Measurements from ENCODE around the gene NCOA6.

- TF ChIP-seq, protein P1, sequence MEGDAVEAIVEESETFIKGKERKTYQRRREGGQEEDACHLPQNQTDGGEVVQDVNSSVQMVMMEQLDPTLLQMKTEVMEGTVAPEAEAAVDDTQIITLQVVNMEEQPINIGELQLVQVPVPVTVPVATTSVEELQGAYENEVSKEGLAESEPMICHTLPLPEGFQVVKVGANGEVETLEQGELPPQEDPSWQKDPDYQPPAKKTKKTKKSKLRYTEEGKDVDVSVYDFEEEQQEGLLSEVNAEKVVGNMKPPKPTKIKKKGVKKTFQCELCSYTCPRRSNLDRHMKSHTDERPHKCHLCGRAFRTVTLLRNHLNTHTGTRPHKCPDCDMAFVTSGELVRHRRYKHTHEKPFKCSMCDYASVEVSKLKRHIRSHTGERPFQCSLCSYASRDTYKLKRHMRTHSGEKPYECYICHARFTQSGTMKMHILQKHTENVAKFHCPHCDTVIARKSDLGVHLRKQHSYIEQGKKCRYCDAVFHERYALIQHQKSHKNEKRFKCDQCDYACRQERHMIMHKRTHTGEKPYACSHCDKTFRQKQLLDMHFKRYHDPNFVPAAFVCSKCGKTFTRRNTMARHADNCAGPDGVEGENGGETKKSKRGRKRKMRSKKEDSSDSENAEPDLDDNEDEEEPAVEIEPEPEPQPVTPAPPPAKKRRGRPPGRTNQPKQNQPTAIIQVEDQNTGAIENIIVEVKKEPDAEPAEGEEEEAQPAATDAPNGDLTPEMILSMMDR (IDR thresholded peaks at IDR 0.05; ENCODE audit: insufficient read depth, low read depth, low read length): no peak
- no peak for TF ChIP-seq EZH2 (IDR thresholded peaks at IDR 0.05; ENCODE audit: insufficient read depth, low read length)
Measured at GRCh38 chr20:34710861-34711574, 114.4 kb downstream of the NCOA6 start.
